Stimulated activated CD4-positive, alpha-beta T cell treated with anti-CD3 and anti-CD28 coated beads, Interleukin-1b, Interleukin-23, amount 100 ng/mL, for 4 hours (primary cell): ENCODE results near the gene ACTR3.

Experiments
- DNase-seq, 2 donors: peaks; one replicate each; pipeline ENCODE4 v3.0.0-alpha.2; 2020; ENCODE audit warnings: low read depth in 2 of 2

ACTR3 gene

DNA sequence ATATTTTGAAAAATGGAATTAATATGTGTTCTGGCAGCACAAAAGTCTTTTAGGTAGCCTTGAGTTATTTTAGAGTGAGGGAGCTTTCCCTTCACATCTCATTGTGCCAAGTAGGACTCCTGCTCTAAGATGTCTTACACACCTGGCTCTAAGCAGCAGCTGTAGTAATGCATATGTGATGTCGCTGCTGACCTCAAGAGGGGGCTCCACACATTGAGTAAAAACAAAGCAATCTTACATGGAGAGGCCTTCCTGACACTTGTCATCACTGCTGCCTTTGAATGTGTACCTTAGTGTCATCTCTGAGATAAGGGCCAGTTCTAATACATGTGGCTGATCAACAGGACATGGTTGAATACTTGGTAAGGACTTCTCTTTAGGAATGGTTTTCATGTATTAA, 75.8 kb downstream of the ACTR3 start:
- peak in 1 of 2 donors; percentile 7 for DNase-seq

DNA sequence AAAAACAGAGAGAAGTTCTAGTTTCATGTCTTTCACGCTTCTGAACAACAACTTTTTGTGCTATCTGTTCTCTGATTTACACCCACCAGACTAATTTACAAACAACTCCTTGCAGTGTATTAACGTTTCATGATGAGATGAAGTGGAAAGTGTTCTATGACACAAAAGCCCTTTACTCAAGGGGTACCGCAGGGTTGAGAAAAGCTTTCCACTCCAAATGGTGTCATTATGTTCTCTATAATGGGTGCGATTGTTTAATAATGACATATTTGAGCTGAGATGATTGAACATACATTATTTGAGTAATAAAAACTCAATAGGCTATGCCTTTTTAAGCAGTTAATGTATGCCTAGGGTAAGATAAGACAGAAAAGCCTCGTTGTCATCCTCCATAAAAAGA, 76.3 kb downstream of the ACTR3 start:
- DNase-seq, result no peak

- DNase-seq, result no peak
These were observed 76.9 kb downstream of the ACTR3 start for GRCh38 chr2:113966832-113967231.

GRCh38 chr2:113967272-113967671, 77.4 kb downstream of the ACTR3 start:
- DNase-seq, result no peak

- no peak for DNase-seq
These were observed 82.9 kb downstream of the ACTR3 start for GRCh38 chr2:113972766-113973165.

DNA sequence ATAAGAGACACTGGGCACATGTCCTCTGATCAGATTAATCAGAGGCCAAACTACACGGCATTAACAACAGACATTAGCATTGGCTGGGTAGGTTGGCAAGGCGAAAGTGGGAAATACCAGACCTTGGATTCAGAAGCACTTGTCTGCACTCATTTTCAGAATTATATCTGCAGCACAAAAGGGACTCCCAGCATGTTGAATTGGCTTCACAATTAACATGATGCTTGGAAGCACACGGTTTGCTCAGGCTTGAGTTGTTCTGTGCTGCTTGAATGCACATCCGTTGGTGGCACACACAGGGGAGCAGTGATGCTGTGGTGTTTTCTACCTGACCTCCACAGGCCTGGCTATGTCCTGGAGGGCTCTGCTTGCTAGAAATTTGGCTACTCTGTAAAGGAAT, 83.9 kb downstream of the ACTR3 start:
- DNase-seq, result no peak

DNA sequence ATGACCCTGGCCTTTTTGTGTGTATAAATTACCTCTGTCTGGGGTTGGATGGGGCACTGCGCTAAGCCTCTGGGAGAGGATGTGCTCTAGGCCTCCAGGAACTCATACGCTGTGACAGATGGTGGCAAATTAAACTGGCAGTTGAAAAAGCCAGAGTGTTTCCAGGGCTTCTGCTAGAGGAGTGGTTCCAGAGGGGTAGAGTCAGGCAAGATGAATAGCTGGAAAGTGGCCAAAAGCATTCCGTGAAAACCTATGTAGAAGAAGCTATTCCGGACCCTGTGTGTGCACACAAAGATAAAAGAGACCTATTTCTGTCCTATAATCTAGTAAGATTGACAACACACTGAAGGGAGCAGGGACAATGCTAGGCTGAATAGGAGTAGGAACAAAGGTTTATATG, 84.8 kb downstream of the ACTR3 start:
- DNase-seq, result no peak

- DNase-seq, result no peak
These were observed 86.5 kb downstream of the ACTR3 start for GRCh38 chr2:113976277-113976928.

GRCh38 chr2:113977060-113977659, 87.3 kb downstream of the ACTR3 start:
- no peak for DNase-seq

DNA sequence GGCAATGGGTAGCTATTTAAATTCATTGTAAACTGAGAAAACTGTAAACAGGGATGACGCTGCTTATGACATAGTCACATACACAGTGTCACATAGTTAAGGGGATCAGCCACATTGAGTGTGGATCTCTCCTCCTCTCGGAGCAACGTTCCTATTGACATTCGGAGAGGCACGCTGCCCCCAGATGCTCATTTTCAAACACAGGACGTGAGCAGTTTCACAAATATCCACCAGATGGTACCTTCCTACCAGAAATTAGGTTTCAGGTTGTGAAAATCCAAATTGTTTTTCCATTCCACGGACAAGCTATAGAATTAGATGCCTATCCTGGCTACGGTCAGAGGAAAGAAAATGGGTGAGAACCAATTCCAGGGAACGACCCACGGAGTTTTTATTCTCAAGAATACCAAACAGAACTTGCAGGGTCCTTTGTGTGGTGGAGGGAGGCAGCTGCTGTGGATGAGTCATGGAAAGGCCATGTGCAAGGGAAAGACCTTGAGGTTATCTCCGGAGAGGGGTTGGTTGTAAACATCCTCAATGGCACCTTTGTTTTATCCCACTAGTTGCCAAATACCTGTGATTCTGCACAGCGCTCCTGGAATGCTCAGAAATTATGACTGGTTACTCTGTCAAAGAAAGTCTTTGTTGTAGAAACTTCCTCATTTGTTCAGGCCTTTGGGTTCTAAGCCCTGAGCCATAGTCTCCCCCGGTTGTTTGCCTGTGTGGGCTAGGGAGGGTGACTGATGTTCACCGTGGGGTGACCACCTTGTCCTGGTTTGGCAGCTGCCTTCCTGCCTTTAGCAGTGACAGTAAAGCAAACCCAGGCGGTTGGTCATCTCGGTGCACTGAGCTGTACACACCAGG, 88.0 kb downstream of the ACTR3 start:
- DNase-seq, result no peak

DNA sequence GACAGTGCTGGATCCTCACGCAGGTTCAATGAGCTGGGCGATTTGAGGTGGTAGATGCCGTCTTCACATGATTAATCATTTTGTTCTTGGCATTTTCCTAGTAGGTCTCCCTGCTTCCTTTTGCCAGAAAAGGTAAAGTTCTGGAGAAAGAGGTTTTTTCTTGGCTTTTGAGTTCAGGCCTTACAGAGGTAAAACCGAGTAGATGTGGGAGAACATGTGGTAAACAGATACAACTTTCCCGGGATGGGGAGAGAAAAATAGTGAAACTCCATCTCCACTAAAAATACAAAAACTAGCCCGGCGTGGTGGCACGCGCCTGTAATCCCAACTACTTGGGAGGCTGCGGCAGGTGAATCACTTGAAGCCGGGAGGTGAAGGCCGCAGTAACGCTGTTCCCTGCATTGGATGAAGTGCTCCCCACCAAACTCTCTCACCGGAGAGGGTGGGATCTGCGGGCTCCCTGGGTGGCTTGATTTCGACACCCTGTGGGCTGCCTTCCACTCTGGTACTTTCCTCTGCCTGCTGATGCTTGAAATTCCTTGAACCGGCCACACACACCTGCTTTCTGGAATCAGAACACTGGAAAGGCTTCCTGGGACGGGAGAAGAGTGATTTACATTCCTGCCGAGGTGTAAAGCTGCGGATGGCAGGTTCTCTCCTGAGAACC, 88.8 kb downstream of the ACTR3 start:
- no peak for DNase-seq

DNA sequence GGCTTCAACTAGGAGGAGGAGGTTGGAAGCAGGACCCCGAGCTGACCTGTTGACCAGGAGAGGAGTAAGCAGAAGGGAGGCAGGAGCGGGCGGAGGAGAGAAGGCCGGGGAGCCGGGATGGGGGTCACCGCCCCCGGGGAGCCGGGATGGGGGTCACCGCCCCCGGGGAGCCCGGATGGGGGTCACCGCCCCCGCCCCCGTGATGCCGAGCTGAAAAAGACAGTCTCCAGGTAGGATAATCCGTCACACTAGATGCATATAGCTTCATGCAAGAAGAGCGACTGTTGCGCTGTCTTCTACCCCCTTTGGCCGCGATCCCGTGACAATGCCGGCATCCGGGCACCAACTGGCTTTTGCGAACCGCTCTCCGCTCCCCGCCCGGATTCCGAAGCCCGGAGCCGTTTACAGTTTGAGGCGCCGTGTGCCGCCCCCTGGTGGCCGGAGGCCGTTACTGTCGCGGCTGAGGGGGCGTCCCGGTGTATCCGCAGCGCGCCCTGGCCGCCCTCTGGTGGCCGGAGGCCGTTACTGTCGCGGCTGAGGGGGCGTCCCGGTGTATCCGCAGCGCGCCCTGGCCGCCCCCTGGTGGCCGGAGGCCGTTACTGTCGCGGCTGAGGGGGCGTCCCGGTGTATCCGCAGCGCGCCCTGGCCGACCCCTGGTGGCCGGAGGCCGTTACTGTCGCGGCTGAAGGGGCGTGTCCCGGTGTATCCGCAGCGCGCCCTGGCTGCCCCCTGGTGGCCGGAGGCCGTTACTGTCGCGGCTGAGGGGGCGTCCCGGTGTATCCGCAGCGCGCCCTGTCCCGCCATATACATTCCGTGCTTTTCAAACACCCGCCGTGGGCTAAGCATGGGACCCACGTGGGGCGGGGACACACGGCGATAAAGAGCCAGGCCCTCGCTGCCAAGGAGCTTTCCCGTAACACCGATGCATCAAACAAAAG, 89.6 kb downstream of the ACTR3 start:
- peak; percentile 21 to 57 for DNase-seq

DNA sequence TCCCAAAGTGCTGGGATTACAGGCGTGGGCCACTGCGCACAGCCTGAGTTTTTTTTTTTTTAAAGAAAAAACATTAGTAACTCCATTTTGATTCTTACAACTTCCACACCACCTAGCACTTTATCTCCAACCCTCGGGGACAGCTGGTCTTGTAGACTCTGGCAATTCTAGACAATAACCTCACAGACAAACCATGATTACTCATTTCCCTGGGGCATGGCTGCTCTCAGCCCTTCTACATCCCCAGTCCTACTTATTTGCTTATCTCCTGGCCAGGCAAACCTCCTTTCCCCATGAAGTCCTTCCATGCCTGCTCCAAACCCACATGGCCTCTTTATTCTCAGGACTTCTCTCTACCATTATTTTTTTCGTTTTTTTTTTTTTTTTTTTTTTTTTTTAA, 91.1 kb downstream of the ACTR3 start:
- no peak for DNase-seq

- DNase-seq, result no peak
These were observed 91.7 kb downstream of the ACTR3 start for GRCh38 chr2:113981404-113982134.

GRCh38 chr2:113985554-113986397, 95.9 kb downstream of the ACTR3 start:
- no peak for DNase-seq

DNA sequence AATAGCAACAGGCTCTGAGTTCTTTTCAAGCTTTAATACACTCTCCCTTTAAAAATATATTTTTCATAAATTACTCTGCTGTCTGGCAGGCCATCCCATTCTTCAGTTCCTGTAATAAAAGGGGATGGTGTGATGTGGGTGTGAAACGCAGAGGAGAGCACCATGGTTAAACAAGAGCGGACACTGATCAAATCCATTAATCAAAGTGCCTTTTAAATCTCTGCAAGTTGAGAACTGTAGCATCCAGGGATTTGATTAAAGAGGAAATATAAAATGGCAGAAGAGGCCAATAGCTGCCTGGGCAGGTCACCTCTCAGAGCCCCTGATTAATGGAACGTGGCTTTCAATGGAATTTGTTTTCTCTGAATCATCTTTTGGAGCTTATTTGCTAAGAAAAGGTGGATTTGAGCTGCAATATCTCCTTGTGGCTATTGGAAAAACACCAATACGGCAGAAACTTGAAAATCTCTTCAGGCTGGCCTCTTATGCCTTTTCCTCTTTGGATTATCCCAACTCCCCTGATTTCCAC, 96.9 kb downstream of the ACTR3 start:
- DNase-seq, result no peak

DNA sequence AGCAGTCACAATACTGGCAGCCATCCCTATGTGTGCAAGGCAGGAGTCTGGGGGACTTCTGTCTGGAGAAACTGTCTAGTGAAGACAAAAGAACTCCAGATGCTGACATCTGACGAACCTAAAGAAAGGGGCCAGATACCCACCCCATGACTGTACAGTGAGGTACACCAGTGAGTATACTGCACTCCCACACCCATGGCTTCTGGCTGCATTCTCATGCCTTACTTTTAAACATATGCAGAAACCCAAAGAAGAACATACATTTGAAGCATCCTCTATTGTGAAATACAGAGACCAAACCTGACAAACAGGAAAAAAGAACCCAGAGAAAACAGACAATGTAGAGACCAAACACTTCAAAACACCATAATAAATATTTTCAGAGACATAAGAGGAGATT, 102.2 kb downstream of the ACTR3 start:
- no peak for DNase-seq

- no peak for DNase-seq
These were observed 107.0 kb downstream of the ACTR3 start for GRCh38 chr2:113996671-113997594.
